Karpas-422 (cell line): ENCODE measurements around the gene KCNIP1. TPM values are rescaled to one million over a fixed set of nuclear protein-coding genes. Genes with fewer than 3 reads are reported as not detected.
A peak's percentile ranks its signal among the peaks of the same experiment; 100 is the strongest.

ENCODE experiments used
- DNase-seq: peaks from one replicate; pipeline ENCODE4 v3.0.0-alpha.2; 2015
- H2AFZ ChIP-seq: fragments of 200-600 bp; sonication (generic); 2 replicates; pipeline ENCODE4 v1.6.1; 2014; ENCODE audit warnings: antibody characterized with exemption, low read length, mixed read lengths
- H3K27ac ChIP-seq: fragments of 200-600 bp; sonication (generic); 2 replicates; pipeline ENCODE4 v1.5.1; 2014; ENCODE audit warnings: mild to moderate bottlenecking, low read length, moderate library complexity
- H3K27me3 ChIP-seq: fragments of 200-600 bp; sonication (generic); 2 replicates; pipeline ENCODE4 v1.6.1; 2014; ENCODE audit warnings: low read length, mixed read lengths
- H3K36me3 ChIP-seq: fragments of 200-600 bp; sonication (generic); 2 replicates; pipeline ENCODE4 v1.6.1; 2014; ENCODE audit warnings: low read length, mixed read lengths; ENCODE audit not compliant: insufficient read depth
- H3K4me1 ChIP-seq: fragments of 200-600 bp; sonication (generic); 2 replicates; pipeline ENCODE4 v1.6.1; 2014; ENCODE audit warnings: mild to moderate bottlenecking, low read length, mixed read lengths
- H3K4me2 ChIP-seq: fragments of 200-600 bp; sonication (generic); 2 replicates; pipeline ENCODE4 v1.6.1; 2014; ENCODE audit warnings: low read length, low read depth, mild to moderate bottlenecking; ENCODE audit not compliant: poor library complexity, severe bottlenecking
- H3K4me3 ChIP-seq: fragments of 200-600 bp; sonication (generic); 2 replicates; pipeline ENCODE4 v1.5.1; 2014; ENCODE audit warnings: mild to moderate bottlenecking, antibody characterized with exemption, low read length, mixed read lengths
- H3K79me2 ChIP-seq: fragments of 200-600 bp; sonication (generic); 2 replicates; pipeline ENCODE4 v1.6.1; 2014; ENCODE audit warnings: mild to moderate bottlenecking, low read length, mixed read lengths
- H3K9ac ChIP-seq: fragments of 200-600 bp; sonication (generic); 2 replicates; pipeline ENCODE4 v1.6.0; 2014; ENCODE audit warnings: low read length
- H3K9me2 ChIP-seq: fragments of 200-600 bp; sonication (generic), shearing (Covaris generic); replicated peaks from 2 replicates; pipeline ENCODE4 v1.6.0; 2014; ENCODE audit warnings: mild to moderate bottlenecking, low read length, moderate library complexity; ENCODE audit not compliant: insufficient read depth
- H3K9me3 ChIP-seq: fragments of 300-700, 200-600 bp; sonication (generic); 2 replicates; pipeline ENCODE4 v1.6.1; 2014; ENCODE audit warnings: low read length, mixed read lengths
- H4K20me1 ChIP-seq: fragments of 200-600 bp; sonication (generic); 2 replicates; pipeline ENCODE4 v1.6.1; 2014; ENCODE audit warnings: mild to moderate bottlenecking, antibody characterized with exemption, low read length, low read depth; ENCODE audit not compliant: insufficient read depth
- total RNA-seq: library from RNA; depleted of rRNA; stranded (reverse); fragments of >200 nt; shearing (Covaris generic); gene quantifications from 2 replicates; pipeline ENCODE4 v1.2.3, GENCODE V29; 2014; ENCODE audit warnings: low replicate concordance

Gene KCNIP1
- total RNA-seq, 1 experiment from 2014 or later = not detected

DNA sequence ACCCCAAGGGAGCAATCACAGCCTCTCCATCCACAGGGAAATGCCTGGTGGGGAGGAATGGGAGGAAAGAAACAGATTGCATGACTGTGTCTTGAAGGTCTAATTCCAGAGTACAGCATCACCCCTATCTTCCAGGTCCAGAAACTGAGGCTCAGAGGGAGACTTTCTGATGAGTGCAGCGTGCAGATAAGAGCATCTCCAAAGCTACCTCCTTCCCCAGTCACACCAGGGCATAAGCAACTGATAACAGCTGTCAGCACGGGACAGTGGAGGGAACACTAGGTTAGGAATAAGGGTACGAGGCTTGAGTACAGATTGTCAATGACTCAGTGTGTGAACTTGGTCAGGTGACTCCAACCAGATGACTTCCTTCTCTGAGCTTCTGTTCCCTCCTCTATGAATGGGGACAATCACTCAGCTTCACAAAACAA lies 126.9 kb downstream of the KCNIP1 start:
- Histone ChIP-seq H3K4me2 (no peak overlapping the region), H2AFZ (no peak overlapping the region)

GRCh38 chr5:170631466-170632195 lies 127.8 kb downstream of the KCNIP1 start:
- H3K79me2 ChIP-seq = no peaks in the 10 kb centered on the region
- no peaks in the 10 kb centered on the region for H4K20me1 ChIP-seq
- no peak overlapping the region for H2AFZ ChIP-seq
- no peaks in the 10 kb centered on the region for H3K36me3 ChIP-seq
- H3K9me2 ChIP-seq = no peaks in the 10 kb centered on the region
- H3K27me3 ChIP-seq = no peaks in the 10 kb centered on the region
- no peak for DNase-seq
- no peak overlapping the region for H3K27ac ChIP-seq
- peaks cover 13% of the 10 kb centered on the region for H3K4me1 ChIP-seq
- no peaks in the 10 kb centered on the region for H3K9me3 ChIP-seq
- H3K4me2 ChIP-seq = no peak overlapping the region
- H3K4me3 ChIP-seq = no peak overlapping the region
- H3K9ac ChIP-seq = no peak overlapping the region

More for the DNA sequence above, 126.9 kb downstream of the KCNIP1 start:
- Histone ChIP-seq H3K9me2 (no peaks in the 10 kb centered on the region), H4K20me1 (no peaks in the 10 kb centered on the region), H3K27ac (no peak overlapping the region), H3K36me3 (no peaks in the 10 kb centered on the region), H3K9me3 (no peaks in the 10 kb centered on the region), H3K9ac (no peak overlapping the region), H3K27me3 (no peaks in the 10 kb centered on the region), H3K79me2 (no peaks in the 10 kb centered on the region), H3K4me1 (peaks cover 13% of the 10 kb centered on the region), H3K4me3 (no peak overlapping the region)
- no peak for DNase-seq

DNA sequence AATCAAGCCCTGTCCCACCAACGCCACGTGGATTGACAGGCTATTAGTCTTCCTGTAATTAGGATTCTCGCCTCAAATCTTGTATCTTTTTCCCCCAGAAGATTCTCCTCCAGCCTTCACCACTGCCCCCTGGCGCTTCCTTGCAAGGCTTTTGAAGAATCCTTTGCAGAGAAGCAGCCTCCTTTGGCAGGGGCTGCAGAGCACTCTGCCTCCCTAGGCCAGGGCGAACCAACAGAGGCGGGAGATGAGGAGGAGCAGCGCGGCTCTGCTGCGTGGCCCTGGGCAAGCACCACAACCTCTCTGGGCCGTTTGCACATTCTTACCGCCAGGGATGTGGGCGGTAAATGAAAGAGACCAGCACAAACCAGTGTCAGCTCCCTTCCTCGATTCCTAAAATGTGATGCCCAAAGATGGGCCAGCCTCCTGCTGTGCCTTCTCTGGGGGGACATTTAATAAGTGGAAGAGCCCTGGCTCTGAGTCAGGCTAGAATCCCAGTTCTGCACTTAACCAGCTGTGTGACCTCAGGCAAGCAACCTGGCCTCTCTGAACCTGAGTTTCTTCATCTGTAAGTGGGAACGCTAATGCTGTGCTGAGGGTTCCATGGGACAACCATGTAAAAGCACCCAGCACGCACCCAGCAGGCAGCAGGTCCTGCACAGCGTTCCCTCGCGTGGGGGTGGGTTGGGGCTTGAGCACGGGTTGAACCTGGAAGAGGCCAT lies 128.6 kb downstream of the KCNIP1 start:
- H3K9ac ChIP-seq = no peak overlapping the region
- H3K9me2 ChIP-seq = no peaks in the 10 kb centered on the region
- DNase-seq = peak; percentile 68
- H3K27me3 ChIP-seq = no peaks in the 10 kb centered on the region
- H3K27ac ChIP-seq = no peak overlapping the region
- H3K9me3 ChIP-seq = no peaks in the 10 kb centered on the region
- H2AFZ ChIP-seq = no peak overlapping the region
- H3K4me2 ChIP-seq = peak overlapping the region; percentile 70
- H3K36me3 ChIP-seq = no peaks in the 10 kb centered on the region
- H3K79me2 ChIP-seq = no peaks in the 10 kb centered on the region
- no peak overlapping the region for H3K4me3 ChIP-seq
- peaks cover 13% of the 10 kb centered on the region for H3K4me1 ChIP-seq
- no peaks in the 10 kb centered on the region for H4K20me1 ChIP-seq

DNA sequence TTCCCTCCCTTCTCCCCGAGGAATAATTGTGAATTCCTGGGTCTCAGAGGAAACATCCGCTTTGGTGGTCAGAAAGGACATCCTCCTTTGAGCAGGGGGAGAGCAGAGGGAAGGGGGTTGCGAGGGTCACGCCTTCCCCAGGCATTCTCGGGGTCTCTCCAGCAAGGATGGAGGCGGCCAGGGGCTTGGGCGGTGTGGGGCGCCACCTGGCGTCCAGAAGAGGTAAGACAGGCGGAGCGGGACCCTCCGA lies 129.1 kb downstream of the KCNIP1 start:
- peaks cover 13% of the 10 kb centered on the region for H3K4me1 ChIP-seq
- H4K20me1 ChIP-seq = no peaks in the 10 kb centered on the region
- H3K9me2 ChIP-seq = no peaks in the 10 kb centered on the region
- no peaks in the 10 kb centered on the region for H3K79me2 ChIP-seq
- peak; percentile 88 for DNase-seq
- peak overlapping the region; percentile 64 for H3K4me3 ChIP-seq
- no peaks in the 10 kb centered on the region for H3K36me3 ChIP-seq
- H3K27ac ChIP-seq = no peak overlapping the region
- H3K9ac ChIP-seq = peak overlapping the region; percentile 49
- no peaks in the 10 kb centered on the region for H3K9me3 ChIP-seq
- no peaks in the 10 kb centered on the region for H3K27me3 ChIP-seq
- peak overlapping the region; percentile 70 for H3K4me2 ChIP-seq
- 0 out of 2 replicates have a peak overlapping the region, but pooled peaks have one; percentile 62 for H2AFZ ChIP-seq

DNA sequence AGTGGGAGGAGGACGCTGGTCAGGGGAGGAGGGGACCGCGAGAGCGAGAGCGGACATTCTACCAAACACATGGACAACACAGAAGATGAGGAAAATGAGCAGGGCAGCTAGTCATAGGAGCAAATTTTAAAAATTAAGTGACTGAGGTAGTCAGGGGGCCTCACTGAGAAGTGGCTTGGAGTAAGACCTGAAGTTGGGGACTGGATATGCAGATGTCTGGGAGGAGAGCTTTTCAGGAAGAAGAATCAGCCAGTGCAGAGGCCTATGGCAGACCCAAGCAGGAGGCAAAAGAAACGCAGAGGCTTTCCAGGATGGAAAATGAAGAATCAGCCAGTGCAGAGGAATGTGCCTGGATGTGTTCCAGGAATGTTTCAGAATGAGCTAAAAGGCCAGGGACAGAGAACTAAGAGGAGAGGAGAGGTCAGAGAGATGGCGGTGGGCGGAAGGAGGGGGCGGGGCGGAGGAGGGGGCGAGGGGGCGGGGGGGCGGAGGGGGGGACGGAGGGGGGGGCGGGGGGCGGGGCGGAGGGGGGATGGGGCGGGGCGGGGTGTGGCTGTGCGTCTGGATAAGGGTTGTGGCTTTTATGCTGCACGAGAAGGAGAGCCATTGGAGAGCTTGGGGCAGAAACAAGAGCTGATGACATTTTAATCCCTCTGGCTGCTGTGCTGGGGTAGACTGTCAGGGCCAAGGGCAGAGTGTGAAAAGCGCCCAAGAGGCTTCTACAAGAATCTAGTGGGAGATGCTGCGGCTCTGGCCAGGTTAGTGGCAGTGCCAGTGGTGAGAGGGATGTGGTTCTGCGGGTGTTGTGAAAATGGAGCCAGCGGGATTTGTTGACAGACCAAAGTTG lies 129.6 kb downstream of the KCNIP1 start:
- H3K79me2 ChIP-seq = no peaks in the 10 kb centered on the region
- H3K27ac ChIP-seq = no peak overlapping the region
- H3K27me3 ChIP-seq = no peaks in the 10 kb centered on the region
- no peaks in the 10 kb centered on the region for H3K36me3 ChIP-seq
- no peaks in the 10 kb centered on the region for H3K9me2 ChIP-seq
- H3K9ac ChIP-seq = peak overlapping the region; percentile 49
- H3K9me3 ChIP-seq = no peaks in the 10 kb centered on the region
- H2AFZ ChIP-seq = peak overlapping the region; percentile 62; the same call in 1 of the 2 replicates
- H3K4me2 ChIP-seq = peak overlapping the region; percentile 70
- DNase-seq = peak; percentile 57
- no peaks in the 10 kb centered on the region for H4K20me1 ChIP-seq
- peak overlapping the region; percentile 64 for H3K4me3 ChIP-seq
- peaks cover 13% of the 10 kb centered on the region for H3K4me1 ChIP-seq

- H3K4me3 ChIP-seq = peak overlapping the region; percentile 29; the same call in 1 of the 2 replicates
- H3K9ac ChIP-seq = peak overlapping the region; percentile 27; the same call in 1 of the 2 replicates
- H3K27ac ChIP-seq = no peak overlapping the region
- H2AFZ ChIP-seq = no peak overlapping the region
- no peaks in the 10 kb centered on the region for H3K9me2 ChIP-seq
- no peaks in the 10 kb centered on the region for H3K79me2 ChIP-seq
- no peaks in the 10 kb centered on the region for H3K27me3 ChIP-seq
- H3K9me3 ChIP-seq = no peaks in the 10 kb centered on the region
- DNase-seq = no peak
- peaks cover 13% of the 10 kb centered on the region for H3K4me1 ChIP-seq
- H3K4me2 ChIP-seq = peak overlapping the region; percentile 48
- no peaks in the 10 kb centered on the region for H4K20me1 ChIP-seq
- no peaks in the 10 kb centered on the region for H3K36me3 ChIP-seq
Observed at GRCh38 chr5:170634256-170634990, 130.6 kb downstream of the KCNIP1 start.

- Histone ChIP-seq H3K27ac (no peak overlapping the region), H3K9ac (no peak overlapping the region), H2AFZ (no peak overlapping the region), H3K9me2 (no peaks in the 10 kb centered on the region), H3K4me2 (no peak overlapping the region), H3K36me3 (no peaks in the 10 kb centered on the region), H3K27me3 (no peaks in the 10 kb centered on the region), H3K4me3 (no peak overlapping the region), H3K4me1 (peaks cover 17% of the 10 kb centered on the region), H3K79me2 (no peaks in the 10 kb centered on the region), H3K9me3 (no peaks in the 10 kb centered on the region), H4K20me1 (no peaks in the 10 kb centered on the region)
- DNase-seq = no peak
Observed at GRCh38 chr5:170635706-170636105, 131.9 kb downstream of the KCNIP1 start.
